ENCODE measurements around the gene LIMS2.

- no peak for TF ChIP-seq EZH2 (IDR thresholded peaks at IDR 0.05; ENCODE audit: low read length, missing control alignments)
- no peak for TF ChIP-seq CTCF (conservative IDR thresholded peaks at IDR 0.05 in 1 of 2, IDR thresholded peaks at IDR 0.05 in 1 of 2; ENCODE audit: low read depth in 1 of 2, low read length in 2 of 2)
These were observed 36.8 kb downstream of the LIMS2 start for GRCh38 chr2:127638361-127639110.

Measured in fibroblast of lung (primary cell).